GM21786 (cell line): ENCODE results near the gene BCR.

Experiments used
- ATAC-seq: cut with Tn5 transposase; IDR thresholded peaks from one replicate; pipeline ENCODE4 v1.9.1; 2021; ENCODE audit not compliant: unreplicated experiment

Gene BCR

DNA sequence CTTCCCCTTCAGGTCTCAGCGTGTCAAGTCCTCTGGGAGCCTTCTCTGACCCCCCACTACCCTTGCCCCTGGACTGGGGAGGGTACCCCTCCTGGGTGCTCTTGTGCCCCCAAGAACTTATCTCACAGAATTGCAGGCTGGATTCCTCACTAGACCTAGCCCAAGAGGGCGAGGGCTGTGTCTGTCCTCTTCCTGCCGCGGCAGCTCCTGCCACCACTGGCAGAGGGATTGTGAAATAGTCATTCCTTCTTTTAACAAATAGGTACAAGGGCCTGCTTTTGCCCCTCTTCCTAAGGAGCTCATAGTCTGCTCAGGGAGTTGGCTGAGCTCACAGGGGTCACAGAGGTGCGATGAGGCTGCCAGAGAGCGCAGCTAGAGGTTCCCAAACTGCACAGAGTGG lies 29.5 kb upstream of the BCR start:
- no peak for ATAC-seq

DNA sequence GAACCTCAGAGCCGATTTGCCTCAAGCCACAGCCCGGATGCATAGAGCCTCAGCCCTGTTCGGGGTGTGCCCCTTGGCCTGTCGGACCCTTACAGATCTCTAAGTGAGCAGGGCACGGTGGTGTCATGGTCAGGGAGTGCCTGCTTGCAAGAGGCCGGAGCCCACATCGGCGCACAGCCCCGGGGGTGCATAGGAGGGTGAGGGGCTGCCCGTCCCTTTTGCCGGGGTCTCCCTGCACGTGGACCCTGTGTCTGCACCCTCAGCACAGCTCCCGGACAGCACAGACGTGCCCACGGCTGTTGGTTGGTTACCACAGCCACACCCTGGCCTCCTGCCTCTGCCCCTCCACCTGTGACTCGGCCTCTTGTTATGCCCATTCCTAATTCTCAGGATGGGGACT lies 28.5 kb upstream of the BCR start:
- no peak for ATAC-seq

DNA sequence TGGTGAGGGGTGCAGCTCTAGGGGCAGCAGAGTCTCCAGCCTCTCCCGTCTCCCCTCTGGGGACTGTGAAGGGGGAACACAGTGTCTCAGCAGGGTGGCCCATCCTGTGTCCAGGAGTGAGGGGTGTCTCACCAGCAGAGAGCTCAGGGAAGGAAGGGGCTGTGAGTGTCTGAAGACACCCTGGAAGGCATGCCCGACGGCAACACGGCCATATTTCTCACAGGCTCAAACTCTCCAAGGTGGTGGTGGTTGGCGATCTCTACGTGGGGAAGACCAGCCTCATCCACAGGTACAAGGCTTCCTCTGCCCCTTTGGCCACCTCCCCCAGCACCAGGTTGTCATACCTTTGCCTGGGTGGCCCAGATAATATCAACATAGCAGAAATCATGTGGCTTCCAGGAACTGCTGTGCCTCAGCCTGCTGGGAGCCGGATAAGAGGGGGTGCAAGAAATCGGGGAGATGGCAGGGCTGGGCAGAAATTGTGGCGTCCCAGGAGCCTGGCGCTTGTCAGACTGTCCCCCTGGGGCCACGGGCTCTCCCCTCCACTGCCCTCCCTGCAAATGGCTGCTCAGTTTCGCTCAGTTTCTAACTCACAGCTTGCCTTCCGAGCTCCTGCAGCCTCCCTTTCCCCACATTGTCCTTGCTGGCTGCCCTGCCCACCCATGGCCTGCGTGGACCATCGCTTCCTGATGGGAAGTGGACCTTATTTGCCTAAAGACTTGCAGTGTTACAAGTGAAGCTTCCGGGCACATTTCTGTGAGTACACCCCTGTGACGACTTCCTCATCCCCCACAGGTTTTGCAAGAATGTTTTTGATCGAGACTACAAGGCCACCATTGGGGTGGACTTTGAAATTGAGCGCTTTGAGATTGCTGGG lies 27.8 kb upstream of the BCR start:
- no peak for ATAC-seq

DNA sequence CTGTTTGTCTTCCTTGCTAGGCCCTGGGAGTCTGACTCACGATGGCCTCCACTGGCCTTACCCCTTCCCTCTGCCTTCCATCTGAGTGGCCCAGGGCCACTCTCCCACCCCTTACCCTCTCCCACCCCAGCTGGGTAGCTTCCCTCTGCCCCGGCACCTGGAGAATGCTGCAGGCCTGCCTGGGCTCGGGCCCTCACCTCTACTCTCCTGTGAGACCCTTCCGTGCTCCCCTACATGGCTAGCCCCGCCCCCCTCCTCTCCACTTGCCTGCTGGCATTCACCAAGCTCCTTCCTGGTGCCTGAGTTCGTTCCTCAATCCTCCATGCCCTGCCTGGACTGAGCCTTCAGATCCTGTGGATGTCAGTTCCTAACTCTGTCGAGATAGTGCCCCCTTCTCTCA lies 26.3 kb upstream of the BCR start:
- ATAC-seq: no peak

DNA sequence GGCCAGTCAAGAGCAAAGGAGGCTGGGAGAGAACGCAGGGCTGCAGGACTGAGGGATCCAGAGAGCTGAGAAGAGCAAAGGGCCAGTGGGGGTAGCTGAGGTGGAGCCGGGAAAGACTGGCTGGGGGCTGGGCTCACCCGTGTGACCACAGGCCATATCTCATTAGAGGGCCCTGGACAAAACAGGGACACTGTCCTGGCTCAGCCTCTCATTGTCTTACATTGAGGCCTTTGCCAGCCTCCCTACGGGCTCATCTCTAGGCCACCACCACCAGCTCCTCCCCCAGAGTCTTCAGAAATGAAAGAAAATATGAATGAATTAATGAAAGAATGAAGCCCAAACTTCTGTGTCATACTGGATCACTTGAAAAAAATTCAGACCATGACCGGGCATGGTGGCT lies 25.8 kb upstream of the BCR start:
- no peak for ATAC-seq

DNA sequence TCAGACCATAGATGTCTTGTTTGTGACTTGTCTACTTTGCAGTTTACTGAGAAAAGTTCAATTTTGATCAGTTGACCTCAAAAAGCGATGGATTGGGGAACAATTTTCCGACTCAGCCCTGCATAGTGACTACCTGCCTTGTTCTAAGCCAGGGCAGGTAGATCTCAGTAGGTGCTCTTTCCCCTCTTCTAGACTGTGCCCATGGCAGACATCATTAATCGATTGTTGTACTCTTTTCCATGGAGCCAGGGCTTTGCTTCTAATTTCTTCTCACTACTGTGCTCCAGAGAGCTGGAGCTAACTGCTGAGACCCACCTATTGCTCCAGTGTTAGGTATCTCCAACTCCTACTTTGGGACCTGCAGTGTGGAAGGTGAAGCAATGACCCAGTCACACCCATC lies 25.2 kb upstream of the BCR start:
- no peak for ATAC-seq

DNA sequence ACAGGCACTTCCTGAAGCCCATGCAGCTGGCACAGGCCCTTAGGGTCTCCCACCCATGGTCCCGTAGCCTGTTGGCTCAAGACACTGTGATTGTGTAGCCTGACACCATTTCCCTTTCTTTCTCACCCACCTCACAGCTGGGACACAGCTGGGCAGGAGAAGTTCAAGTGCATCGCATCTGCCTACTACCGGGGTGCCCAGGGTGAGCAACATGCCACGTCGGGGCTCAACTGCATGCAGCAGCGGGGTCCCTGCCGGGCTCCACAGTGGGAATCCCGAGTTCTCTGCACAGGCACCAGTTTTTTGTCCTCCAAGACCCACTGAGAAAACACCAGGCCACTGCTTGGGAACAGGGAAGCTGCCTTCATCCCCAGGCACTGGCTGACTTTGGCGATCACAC lies 24.5 kb upstream of the BCR start:
- no peak for ATAC-seq

DNA sequence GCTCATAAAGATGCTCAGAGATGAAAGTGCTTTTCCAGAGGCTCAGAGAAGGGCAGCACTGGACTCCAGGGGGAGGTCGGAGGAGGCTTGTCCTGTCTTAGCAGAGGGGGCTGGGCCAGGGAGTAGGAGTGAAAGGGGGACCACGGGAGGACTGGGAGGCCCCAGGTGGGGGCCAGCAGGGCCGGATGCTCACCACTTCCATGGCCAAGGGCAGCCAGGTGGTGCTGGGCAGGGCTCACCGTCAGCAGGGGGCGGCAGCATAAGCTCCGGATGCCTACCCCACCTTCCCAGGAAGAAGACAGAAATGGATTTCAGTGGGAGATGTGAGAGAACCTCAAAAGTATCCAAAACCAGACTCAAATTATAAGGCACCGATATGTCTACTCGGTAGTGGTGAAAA lies 24.0 kb upstream of the BCR start:
- ATAC-seq: no peak

DNA sequence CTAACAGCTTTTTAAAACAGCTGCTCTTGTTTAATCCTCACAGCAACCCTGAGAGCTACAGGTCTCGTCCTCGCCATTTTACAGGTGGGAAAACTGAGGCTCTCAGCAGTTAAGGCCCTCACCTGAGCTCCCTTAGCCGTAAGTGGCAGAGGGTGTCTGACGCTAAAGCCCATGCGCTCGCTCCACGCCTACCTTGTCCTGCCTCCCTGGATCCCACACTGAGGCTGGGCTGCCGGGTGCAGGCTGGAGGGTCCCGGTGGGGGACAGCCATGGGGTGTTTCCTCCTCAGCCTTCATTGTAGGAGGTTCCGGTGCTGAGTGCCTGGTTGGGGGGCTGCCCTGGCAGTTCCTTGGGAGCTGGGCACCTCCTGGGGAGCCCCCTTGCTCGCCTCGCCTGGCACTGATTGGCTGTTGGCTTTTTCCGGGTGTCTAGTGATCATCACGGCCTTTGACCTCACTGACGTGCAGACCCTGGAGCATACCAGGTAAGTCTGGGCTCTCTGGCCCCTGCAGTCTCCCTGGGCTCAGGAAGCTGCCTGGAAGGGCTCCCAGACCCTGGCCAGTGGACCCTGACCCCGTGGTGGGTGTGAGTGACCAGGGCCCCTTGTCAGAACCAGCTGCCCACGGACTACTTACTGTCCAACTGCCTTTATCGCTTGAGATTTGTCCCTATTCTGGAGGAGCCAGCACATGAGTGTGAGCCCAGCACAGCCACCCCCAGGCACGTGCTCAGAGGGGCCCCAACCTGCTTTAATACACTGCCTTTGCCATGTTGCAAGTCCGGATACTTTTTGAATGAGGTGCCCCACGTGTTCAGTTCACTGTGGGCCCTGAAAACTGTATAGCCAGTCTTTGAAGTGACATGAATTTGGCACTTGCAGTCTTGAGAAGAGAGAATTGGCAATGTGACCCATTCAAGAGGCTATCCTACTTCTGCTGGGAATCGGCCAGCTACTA lies 22.5 kb upstream of the BCR start:
- no peak for ATAC-seq

DNA sequence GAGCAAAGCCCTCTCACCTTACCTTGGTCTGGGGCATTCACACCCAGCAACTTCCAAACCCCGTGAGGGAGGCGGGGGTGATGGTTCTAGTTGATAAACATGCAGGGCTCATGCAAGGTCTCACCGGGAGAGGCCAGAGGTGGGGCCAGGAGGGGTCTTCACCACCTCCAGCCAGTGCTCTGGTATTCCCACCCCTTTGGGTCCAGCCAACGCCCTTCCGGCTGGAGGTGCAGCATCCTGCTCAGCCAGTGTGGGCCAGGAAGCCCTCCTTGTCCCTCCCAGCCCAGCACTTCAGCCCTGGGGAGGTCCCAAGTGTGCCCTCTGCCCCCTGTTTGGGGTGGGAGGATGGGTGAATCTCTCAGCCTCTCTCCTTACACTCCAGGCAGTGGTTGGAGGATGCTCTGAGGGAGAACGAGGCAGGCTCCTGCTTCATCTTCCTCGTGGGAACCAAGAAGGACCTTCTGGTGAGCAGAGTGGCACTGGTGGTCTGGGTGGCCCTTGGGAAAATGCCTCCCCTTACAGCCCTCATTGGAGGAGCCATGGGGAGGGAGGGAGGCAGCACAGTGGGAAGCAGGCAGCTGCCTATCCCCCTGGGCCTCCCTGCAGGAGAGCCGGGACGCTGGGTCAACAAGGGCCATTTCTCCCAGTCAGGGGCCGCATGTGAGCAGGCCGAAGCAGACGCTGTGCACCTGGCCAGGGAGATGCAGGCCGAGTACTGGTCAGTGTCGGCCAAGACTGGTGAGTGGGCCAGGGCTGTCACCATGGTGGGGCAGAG lies 21.6 kb upstream of the BCR start:
- ATAC-seq: no peak

DNA sequence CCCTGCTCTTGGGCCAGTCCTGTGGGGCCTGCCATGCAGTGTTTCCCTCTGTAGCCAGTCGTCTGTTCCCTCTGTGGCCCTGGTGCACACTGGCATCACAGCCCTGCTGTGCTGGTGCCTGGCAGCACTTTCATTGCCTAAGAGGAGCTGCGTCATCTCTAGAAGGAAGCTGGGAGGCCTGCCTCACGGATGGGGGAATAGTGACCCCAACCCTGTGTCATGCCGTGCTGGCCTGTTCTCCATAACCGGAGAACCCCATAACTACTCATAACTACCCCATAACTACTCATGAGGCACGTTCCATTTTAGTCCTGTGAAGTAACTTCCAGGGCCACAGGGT lies 21.0 kb upstream of the BCR start:
- ATAC-seq: no peak

DNA sequence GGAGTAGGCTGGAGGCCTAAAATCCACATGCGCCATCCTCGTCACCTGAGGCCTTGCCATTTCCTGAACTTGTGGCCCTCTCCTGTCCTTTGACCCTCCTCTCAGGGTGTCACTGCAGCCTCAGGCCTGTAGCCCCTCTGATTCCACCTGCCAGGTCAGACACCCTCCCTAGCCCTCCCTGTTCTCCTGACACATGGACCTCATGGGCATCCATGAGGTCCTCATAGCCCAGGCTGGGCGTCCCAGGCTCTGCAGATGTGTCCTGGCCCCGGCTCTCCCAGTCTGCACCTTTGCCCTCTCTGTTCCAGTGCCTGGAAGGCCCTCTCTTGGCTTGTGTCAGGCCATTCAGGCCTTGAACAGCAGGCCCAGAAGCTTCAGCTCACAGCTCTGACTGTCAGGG lies 19.3 kb upstream of the BCR start:
- ATAC-seq: no peak

DNA sequence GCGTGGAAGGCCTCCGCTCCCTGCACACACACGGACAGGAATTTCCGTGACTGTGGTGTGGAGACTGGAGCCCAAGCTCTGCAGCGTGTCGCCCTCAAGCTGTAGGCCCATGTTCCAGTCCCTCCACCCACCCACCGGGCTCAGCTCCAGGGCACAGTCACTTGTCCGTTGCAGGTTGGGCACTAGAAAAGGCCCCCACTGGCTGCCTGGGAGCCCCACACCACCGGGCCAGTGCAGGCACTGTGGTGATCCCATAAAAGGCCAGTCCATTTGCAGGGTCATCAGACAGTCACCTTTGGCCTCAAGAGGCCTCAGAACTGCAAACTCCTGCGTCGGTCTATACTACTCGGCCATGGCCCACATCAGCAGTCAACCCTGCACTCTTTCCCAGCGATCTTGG lies 18.7 kb upstream of the BCR start:
- ATAC-seq: no peak

DNA sequence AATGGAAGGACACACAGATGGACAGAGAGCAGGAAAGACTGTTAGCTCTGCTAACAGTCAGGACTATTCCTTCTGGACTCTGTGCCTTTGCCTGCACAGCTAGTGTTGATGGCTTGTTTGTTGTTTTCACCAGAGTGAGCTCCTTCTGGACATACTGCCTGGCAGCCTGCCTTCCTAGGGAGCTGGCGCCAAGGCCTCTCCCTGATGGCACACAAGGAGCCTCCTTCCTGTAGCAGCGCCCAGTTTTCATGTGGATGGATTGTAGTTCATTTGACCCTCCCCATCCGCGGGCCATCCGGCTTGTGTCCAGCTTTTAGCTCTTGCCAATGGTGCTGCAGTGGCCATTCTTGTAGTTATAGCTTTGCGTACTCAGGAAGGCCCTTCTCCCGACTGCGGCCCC lies 16.6 kb upstream of the BCR start:
- ATAC-seq: no peak

DNA sequence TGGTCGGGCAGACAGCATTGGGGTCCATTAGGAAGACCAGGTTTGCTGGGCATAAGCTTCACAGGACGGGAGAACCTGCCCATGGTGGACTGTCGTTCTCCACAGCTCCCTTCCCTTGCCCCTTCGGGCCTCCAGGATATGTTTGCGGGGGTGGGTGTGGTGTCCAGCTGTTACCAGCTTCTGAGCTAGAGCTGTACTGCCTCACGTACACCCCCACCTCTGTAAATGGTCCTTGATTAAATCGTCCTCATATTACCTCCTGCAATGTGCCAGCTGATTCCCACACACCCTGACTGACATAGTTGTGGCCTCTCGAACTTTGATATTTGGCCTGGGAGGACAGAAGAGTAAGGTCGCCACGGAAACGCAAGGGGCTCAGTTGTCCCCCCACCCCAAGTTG lies 16.2 kb upstream of the BCR start:
- ATAC-seq: no peak

DNA sequence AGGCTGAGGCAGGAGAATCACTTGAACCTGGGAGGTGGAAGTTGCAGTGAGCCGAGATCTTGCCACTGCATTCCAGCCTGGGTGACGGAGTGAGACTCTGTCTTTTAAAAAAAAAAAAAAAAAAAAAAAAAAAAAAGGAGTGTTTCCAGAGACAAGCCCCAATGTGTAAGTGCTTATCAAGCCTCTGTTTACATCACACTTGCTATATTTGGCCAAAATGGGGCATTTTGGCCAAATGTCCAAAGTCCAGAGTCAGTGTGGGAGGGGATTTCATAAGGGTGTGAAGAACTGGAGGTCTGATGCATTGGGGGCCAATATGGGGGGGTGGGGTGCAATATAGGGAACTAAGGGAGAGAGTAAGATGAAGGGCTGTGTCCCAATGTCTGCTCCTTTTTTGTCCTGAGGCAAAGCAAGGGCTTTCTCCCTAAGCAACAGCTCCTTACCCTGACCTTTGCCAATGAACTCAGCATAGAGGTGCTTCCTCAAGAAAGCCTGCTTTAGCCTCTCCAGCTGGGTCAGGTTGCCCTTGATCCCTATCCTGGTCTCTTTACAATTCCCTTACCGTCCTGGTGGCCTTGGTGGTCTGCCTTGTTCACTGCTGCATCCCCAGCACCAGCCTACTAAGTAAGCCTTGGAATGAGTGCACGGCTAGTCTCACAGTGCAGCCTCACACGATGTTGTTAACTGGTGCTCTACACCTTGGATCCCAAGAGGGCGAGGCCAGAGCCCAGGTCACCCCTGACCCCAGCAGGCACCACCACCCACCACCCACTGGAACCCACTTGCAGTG lies 14.1 kb upstream of the BCR start:
- no peak for ATAC-seq

DNA sequence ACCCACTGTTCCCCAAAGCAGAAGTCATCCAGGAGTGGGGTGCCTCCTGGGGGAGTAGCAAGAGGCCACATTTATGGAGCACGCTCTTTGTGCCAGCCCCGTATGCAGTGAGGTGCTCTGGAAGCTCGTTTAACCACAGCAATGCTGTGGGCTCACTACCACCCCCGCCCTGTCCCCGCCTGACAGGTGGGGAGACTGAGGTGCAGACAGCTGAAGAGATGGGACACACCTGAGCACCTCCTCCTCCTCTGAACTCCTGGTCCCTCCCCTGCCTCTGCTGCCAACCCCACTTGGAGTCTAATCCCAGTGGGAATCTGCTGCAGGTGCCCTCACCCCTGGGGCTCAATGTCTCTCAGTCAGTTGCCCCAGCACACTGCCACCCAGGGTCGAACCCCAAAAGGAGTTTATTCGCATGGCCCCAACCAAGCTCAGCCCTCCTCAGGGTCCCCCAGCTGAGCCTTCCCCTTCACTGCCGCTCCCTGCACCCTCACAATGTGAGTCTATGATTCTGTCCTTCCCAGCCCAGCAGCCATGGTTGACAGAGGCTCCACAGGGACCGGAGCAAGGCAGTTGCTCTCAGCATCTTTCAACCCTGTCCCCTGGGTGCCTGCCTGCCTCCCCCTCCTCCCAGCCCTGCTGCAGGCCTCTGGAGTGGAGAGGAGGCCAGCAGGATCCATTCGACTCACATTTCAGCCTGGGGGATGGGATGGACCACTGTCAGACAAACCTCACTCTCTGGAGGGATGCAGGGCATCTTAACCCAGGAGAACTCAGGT lies 13.3 kb upstream of the BCR start:
- ATAC-seq: no peak

DNA sequence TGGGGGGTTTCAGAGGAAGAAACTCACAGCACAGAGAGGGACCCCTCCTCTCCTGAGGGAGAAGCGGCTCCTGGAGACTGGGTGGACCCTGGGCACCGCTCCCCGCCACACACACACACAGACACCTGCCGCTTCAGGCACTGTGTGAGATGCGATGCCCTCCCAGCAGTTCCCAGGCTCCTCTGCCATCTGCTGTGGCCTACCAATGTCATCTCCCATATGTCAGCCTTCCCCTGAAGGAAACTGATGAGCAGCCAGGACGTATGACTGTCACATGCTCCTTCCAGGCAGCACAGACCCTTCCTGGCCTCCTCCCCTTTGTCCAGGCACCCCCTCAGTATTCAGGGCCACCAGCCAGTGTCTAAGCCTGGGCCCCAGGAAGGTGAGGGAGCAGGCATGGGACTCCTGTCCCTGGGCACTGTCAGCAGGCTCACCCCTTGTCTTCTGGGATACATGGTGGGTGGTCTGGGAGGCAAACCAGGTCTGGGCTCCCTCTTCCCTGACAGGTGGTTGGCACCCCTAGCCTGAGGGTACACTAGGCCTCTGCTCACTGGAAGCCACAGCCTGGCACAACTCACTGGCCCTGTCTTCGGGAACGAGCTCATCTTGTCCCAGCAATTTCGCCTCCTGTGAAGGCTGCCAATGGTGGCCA lies 11.8 kb upstream of the BCR start:
- ATAC-seq: no peak

DNA sequence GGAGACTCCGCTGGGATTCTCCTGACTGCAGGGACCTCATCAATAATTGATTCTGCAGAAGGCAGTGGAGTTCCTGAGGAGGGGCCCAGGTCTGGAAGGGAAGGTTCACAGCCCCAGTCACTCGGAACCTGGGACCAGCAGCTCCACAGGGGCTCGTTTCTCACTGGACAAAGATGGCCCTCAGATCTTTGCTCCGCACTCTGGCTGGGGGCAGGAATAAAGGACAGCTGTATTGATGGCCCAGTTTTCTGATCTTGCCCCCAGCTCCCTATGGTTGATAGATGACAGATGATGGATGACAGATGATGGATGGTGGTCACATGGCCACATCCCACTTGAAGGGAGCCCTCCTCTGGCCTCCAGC lies 11.3 kb upstream of the BCR start:
- no peak for ATAC-seq
